Prostate gland (tissue), 2 donors: ENCODE results near the gene ZNF708. TPM values are rescaled to one million over a fixed set of nuclear protein-coding genes. Genes with fewer than 3 reads are reported as not detected.
"Not testable (repeated sequence)": the region's sequence is repeated elsewhere in the genome, so short reads cannot be mapped to it uniquely, and the experiment has no call there.

Experiments used
- DNase-seq: peaks from one replicate; pipeline ENCODE4 v3.0.0-alpha.2; 2019; ENCODE audit warnings: low spot score
- H3K27ac ChIP-seq, 2 donors: fragments of 200-600 bp; sonication (generic); 2 replicates each; pipeline ENCODE4 v1.5.1; 2017 to 2019
- H3K27me3 ChIP-seq: fragments of 200-600 bp; sonication (generic); replicated peaks from 2 replicates; pipeline ENCODE4 v1.5.1; 2019; ENCODE audit not compliant: insufficient read depth
- H3K36me3 ChIP-seq, 2 donors: fragments of 200-600 bp; sonication (generic); 1 replicate in 1 of 2; 2 replicates in 1 of 2; pipeline versions ENCODE4 v1.5.1 to v1.8.1; 2017 to 2019
- H3K4me1 ChIP-seq: fragments of 200-600 bp; sonication (generic); replicated peaks from 2 replicates; pipeline ENCODE4 v1.5.1; 2019
- H3K4me3 ChIP-seq, 2 donors: fragments of 200-600 bp; sonication (generic); 2 replicates each; pipeline ENCODE4 v1.5.1; 2017 to 2019
- H3K9me3 ChIP-seq: fragments of 200-600 bp; sonication (generic); 2 replicates; pipeline ENCODE4 v1.5.1; 2017
- POLR2A ChIP-seq: fragments of 450-650 bp; IDR thresholded peaks from one replicate; pipeline ENCODE4 v1.6.1; 2016; ENCODE audit warnings: antibody characterized with exemption, mild to moderate bottlenecking
- POLR2AphosphoS5 ChIP-seq: sonication (generic); formaldehyde crosslinking; IDR thresholded peaks from one replicate; pipeline ENCODE4 v1.6.1; 2017; ENCODE audit warnings: antibody characterized with exemption
- WGBS: methylation state at CpG from one replicate; pipeline ENCODE4 v1.1.5; 2018; 5-methylcytosine and 5-hydroxymethylcytosine counted together
- intact Hi-C: fragments of 100-400 bp; cut with DNase I; formaldehyde crosslinking; loops from one replicate; pipeline ENCODE4 v1.14.2; 2022
- total RNA-seq, 2 donors: library from RNA; depleted of rRNA; stranded (reverse); fragments of >200 nt; gene quantifications; one replicate each; pipeline ENCODE4 v1.1.0, GENCODE V29; 2016
- TF ChIP-seq, protein P1 (sequence below), 4 experiments: fragments of 200-600 bp in 2 of 4; fragments of 450-650 bp in 2 of 4; sonication (generic) in 2 of 4; IDR thresholded peaks; 1 replicate in 3 of 4; 2 replicates in 1 of 4; pipeline ENCODE4 v1.5.1; 2016 to 2019; ENCODE audit warnings: antibody characterized with exemption in 4 of 4, mild to moderate bottlenecking in 2 of 4, moderate library complexity in 2 of 4

The ZNF708 gene
- total RNA-seq: 10 to 100 TPM; 15.2 to 20.0 TPM

- DNase-seq: peak; percentile 90
- no peaks in the 10 kb centered on the region for H3K36me3 ChIP-seq
- H3K9me3 ChIP-seq: no peaks in the 10 kb centered on the region
- TF ChIP-seq, protein P1, sequence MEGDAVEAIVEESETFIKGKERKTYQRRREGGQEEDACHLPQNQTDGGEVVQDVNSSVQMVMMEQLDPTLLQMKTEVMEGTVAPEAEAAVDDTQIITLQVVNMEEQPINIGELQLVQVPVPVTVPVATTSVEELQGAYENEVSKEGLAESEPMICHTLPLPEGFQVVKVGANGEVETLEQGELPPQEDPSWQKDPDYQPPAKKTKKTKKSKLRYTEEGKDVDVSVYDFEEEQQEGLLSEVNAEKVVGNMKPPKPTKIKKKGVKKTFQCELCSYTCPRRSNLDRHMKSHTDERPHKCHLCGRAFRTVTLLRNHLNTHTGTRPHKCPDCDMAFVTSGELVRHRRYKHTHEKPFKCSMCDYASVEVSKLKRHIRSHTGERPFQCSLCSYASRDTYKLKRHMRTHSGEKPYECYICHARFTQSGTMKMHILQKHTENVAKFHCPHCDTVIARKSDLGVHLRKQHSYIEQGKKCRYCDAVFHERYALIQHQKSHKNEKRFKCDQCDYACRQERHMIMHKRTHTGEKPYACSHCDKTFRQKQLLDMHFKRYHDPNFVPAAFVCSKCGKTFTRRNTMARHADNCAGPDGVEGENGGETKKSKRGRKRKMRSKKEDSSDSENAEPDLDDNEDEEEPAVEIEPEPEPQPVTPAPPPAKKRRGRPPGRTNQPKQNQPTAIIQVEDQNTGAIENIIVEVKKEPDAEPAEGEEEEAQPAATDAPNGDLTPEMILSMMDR (IDR thresholded peaks at IDR 0.05): no peak
- peak; percentile 67 for TF ChIP-seq POLR2A
- peak; percentile 85 for TF ChIP-seq POLR2AphosphoS5
- H3K27me3 ChIP-seq: no peaks in the 10 kb centered on the region
- H3K27ac ChIP-seq: peak within 1 kb of the TSS; percentile 88 to 91
- peak within 1 kb of the TSS; percentile 54 to 66 for H3K4me3 ChIP-seq
- intact Hi-C loops: no loop called here
- WGBS: under 1% methylated on average over 32 of the region's 32 CpGs
- H3K4me1 ChIP-seq: no peaks in the 10 kb centered on the region
Observed at GRCh38 chr19:21328885-21329605, at the start of gene ZNF708. TSS of gene ZNF708 (minus strand) at chr19:21329410. CDS start at chr19:21329212, 198 bp downstream.

DNA sequence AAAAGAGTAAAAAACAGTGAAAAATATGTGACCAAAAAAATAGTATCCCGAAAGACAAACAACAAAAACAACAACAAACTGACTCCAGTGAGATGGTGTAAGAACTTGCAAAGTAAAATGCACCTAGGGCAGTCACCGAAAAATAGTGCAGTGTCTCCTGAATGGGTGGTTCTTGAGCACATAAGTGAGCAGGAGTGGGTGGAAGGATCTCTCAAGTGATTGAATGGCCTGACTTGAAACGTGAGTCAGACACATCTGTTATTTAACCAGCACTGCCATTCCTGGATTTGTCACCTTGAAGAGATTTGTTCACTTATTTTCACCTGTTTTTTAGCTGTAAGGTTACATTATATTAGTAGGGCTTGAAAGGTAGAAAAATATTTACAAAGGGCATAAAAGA is 33.1 kb upstream of the ZNF708 start:
- TF ChIP-seq, protein P1 (IDR thresholded peaks at IDR 0.05): no peak
- TF ChIP-seq POLR2AphosphoS5: no peak
- no peak for TF ChIP-seq POLR2A
- intact Hi-C loops: no loop called here
- H3K4me1 ChIP-seq: no peaks in the 10 kb centered on the region
- H3K27me3 ChIP-seq: no peaks in the 10 kb centered on the region
- no peak for DNase-seq
- no peaks in the 10 kb centered on the region for H3K9me3 ChIP-seq
- no peaks in the 10 kb centered on the region for H3K36me3 ChIP-seq
- 95% methylated on average over 3 of the region's 3 CpGs for WGBS
- H3K4me3 ChIP-seq: no peak overlapping the region
- H3K27ac ChIP-seq: no peak overlapping the region

GRCh38 chr19:21358768-21359451 is 29.7 kb upstream of the ZNF708 start, which contains the start of gene ZNF738:
TSS of gene ZNF738 (plus strand) at chr19:21359000. CDS start at chr19:21359141, 141 bp downstream.
- WGBS: 0% methylated on average over 35 of the region's 36 CpGs
- TF ChIP-seq, protein P1 (IDR thresholded peaks at IDR 0.05): no peak
- peak; percentile 65 for TF ChIP-seq POLR2A
- TF ChIP-seq POLR2AphosphoS5: peak; percentile 87
- H3K4me1 ChIP-seq: no peaks in the 10 kb centered on the region
- no peaks in the 10 kb centered on the region for H3K36me3 ChIP-seq
- intact Hi-C loops: no loop called here
- H3K27me3 ChIP-seq: no peaks in the 10 kb centered on the region
- H3K27ac ChIP-seq: peak within 1 kb of the TSS; percentile 75 to 77
- H3K4me3 ChIP-seq: peak within 1 kb of the TSS; percentile 57 to 58
- peak; percentile 92 for DNase-seq
- no peaks in the 10 kb centered on the region for H3K9me3 ChIP-seq

GRCh38 chr19:21352830-21353229 is 23.6 kb upstream of the ZNF708 start:
- TF ChIP-seq POLR2A (no peak), POLR2AphosphoS5 (no peak)
- TF ChIP-seq, protein P1 (IDR thresholded peaks at IDR 0.05): no peak
- no peaks in the 10 kb centered on the region for H3K9me3 ChIP-seq
- no peaks in the 10 kb centered on the region for H3K36me3 ChIP-seq
- no peaks in the 10 kb centered on the region for H3K27me3 ChIP-seq
- WGBS: 27% methylated on average over 2 of the region's 2 CpGs
- DNase-seq: no peak
- intact Hi-C loops: no loop called here
- no peaks in the 10 kb centered on the region for H3K4me1 ChIP-seq
- no peak overlapping the region for H3K27ac ChIP-seq
- H3K4me3 ChIP-seq: no peak overlapping the region

GRCh38 chr19:21344841-21345240 is 15.6 kb upstream of the ZNF708 start:
- H3K27me3 ChIP-seq, H3K36me3 ChIP-seq, DNase-seq, H3K27ac ChIP-seq, H3K4me3 ChIP-seq, H3K4me1 ChIP-seq, intact Hi-C loops, H3K9me3 ChIP-seq: not testable (repeated sequence)
- 43% methylated on average over 2 of the region's 2 CpGs for WGBS
